Chondrocyte (in vitro differentiated cells): ENCODE measurements around the gene DNAL1. TPM values are rescaled to one million over a fixed set of nuclear protein-coding genes. Genes with fewer than 3 reads are reported as not detected.
A peak's percentile ranks its signal among the peaks of the same experiment; 100 is the strongest.

Experiments used
- DNase-seq: peaks from one replicate; pipeline ENCODE4 v3.0.0; 2021; ENCODE audit warnings: mixed read lengths, low spot score
- H3K27ac Mint-ChIP-seq: one replicate; pipeline ENCODE4 v1.8.0; 2021; ENCODE audit warnings: mild to moderate bottlenecking, moderate library complexity, mixed read lengths; ENCODE audit not compliant: unreplicated experiment
- H3K27me3 Mint-ChIP-seq: 2 replicates; pipeline ENCODE4 v1.8.0; 2021; ENCODE audit warnings: low read depth, mixed read lengths
- H3K36me3 Mint-ChIP-seq: 2 replicates; pipeline ENCODE4 v1.8.0; 2021; ENCODE audit warnings: low read depth, mixed read lengths
- H3K4me1 Mint-ChIP-seq: 2 replicates; pipeline ENCODE4 v1.8.0; 2021; ENCODE audit warnings: low read depth, mild to moderate bottlenecking, mixed read lengths
- H3K4me3 Mint-ChIP-seq: one replicate; pipeline ENCODE4 v1.8.0; 2021; ENCODE audit warnings: mild to moderate bottlenecking, moderate library complexity, mixed read lengths; ENCODE audit not compliant: unreplicated experiment
- H3K9me3 Mint-ChIP-seq: 2 replicates; pipeline ENCODE4 v1.8.0; 2021; ENCODE audit warnings: low read depth, mixed read lengths
- total RNA-seq: library from RNA; stranded (reverse); gene quantifications from 3 replicates; pipeline ENCODE4 v1.2.1, GENCODE V29; 2021
- TF ChIP-seq, protein P1 (sequence below): fragments of 200-600 bp; sonication (generic); IDR thresholded peaks from 2 replicates; pipeline ENCODE4 v1.5.0; 2021; ENCODE audit warnings: antibody characterized with exemption, mild to moderate bottlenecking, moderate library complexity

DNAL1 gene
- total RNA-seq, 1 donor from 2014 or later = 15.2 TPM

DNA sequence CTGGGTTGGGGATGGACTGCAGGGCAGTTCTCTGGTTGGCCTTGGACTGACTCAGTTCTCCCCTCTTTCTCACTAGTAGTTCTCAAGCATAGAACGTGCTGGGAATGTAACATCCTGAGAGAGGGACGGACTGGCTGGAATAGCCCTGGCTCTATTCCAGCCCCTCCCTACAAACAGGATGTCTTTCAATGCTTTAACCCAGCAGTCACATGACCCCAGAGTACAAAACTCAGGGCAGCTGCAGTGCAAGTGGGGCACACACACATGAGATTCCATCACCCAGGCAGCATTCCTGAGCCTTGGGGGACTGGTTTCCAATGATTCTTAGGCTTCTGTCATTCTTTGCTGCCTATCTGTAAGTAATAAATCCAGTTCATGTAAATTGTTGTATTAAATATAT, 34.1 kb upstream of the DNAL1 start:
- no peaks in the 10 kb centered on the region for H3K27me3 Mint-ChIP-seq
- no peak for DNase-seq
- TF ChIP-seq, protein P1, sequence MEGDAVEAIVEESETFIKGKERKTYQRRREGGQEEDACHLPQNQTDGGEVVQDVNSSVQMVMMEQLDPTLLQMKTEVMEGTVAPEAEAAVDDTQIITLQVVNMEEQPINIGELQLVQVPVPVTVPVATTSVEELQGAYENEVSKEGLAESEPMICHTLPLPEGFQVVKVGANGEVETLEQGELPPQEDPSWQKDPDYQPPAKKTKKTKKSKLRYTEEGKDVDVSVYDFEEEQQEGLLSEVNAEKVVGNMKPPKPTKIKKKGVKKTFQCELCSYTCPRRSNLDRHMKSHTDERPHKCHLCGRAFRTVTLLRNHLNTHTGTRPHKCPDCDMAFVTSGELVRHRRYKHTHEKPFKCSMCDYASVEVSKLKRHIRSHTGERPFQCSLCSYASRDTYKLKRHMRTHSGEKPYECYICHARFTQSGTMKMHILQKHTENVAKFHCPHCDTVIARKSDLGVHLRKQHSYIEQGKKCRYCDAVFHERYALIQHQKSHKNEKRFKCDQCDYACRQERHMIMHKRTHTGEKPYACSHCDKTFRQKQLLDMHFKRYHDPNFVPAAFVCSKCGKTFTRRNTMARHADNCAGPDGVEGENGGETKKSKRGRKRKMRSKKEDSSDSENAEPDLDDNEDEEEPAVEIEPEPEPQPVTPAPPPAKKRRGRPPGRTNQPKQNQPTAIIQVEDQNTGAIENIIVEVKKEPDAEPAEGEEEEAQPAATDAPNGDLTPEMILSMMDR = no peak
- H3K4me1 Mint-ChIP-seq = peaks cover 7% of the 10 kb centered on the region
- no peaks in the 10 kb centered on the region for H3K9me3 Mint-ChIP-seq
- no peak overlapping the region for H3K4me3 Mint-ChIP-seq
- no peaks in the 10 kb centered on the region for H3K36me3 Mint-ChIP-seq
- no peak overlapping the region for H3K27ac Mint-ChIP-seq

GRCh38 chr14:73612339-73613045, 32.3 kb upstream of the DNAL1 start, which contains the start of gene ACOT6:
Gene ACOT6 (plus strand): TSS chr14:73612517. CDS start chr14:73612572, 55 bp downstream.
- peaks cover 7% of the 10 kb centered on the region for H3K4me1 Mint-ChIP-seq
- no peaks in the 10 kb centered on the region for H3K36me3 Mint-ChIP-seq
- peak within 1 kb of the TSS; percentile 82 for H3K4me3 Mint-ChIP-seq
- peak; percentile 94 for DNase-seq
- H3K27me3 Mint-ChIP-seq = no peaks in the 10 kb centered on the region
- peak within 1 kb of the TSS; percentile 78 for H3K27ac Mint-ChIP-seq
- TF ChIP-seq, protein P1 = peak; percentile 20
- H3K9me3 Mint-ChIP-seq = no peaks in the 10 kb centered on the region

DNA sequence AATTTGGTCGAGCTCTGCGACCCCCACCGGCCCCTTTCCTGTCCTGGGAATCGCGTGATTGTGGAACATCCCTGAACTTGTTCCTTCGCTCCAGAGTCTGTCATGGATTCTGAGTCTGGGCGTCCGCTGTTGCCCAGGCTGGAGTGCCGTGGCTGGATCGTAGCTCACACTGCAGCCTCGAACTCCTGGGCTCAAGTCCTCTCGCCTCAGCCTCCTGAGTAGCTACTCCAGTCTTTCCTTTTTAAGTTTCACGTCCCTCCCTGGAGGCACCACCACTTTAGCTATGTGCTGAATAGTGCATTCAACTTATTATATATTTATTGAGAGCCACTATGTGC, 31.8 kb upstream of the DNAL1 start:
- no peak for DNase-seq
- Mint-ChIP-seq H3K4me3 (peak overlapping the region; percentile 82), H3K4me1 (peaks cover 7% of the 10 kb centered on the region), H3K27ac (peak overlapping the region; percentile 78), H3K9me3 (no peaks in the 10 kb centered on the region), H3K36me3 (no peaks in the 10 kb centered on the region), H3K27me3 (no peaks in the 10 kb centered on the region)
- TF ChIP-seq, protein P1 = no peak

DNA sequence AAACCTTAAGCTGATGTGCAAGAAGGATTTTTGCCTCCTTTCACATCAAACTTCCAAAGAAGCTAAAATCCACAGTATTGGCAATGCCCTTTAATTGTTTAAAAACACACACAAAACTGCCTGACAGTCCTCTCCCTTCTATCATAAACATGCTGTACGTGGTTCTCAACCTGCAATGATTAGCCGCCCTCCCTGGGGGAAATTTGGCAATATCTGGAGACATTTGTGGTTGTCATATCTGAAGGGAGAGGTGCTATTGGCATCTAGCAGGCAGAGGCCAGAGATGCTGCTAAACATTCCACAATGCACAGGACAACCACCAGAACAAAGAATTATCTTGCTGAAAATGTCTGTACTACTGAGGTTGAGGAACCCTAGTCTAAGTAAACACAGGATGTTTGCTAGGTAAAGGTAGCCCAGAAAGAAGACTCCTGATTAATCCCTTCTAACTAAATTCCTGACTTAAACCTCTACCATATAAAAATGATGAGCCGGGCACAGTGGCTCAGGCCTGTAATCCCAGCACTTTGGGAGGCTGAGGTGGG, 31.3 kb upstream of the DNAL1 start:
- TF ChIP-seq, protein P1 = no peak
- Mint-ChIP-seq H3K27me3 (no peaks in the 10 kb centered on the region), H3K36me3 (no peaks in the 10 kb centered on the region), H3K4me1 (peaks cover 7% of the 10 kb centered on the region), H3K9me3 (no peaks in the 10 kb centered on the region), H3K4me3 (peak overlapping the region; percentile 82), H3K27ac (peak overlapping the region; percentile 78)
- DNase-seq = no peak

GRCh38 chr14:73616831-73617230, 28.0 kb upstream of the DNAL1 start:
- TF ChIP-seq, protein P1 = no peak
- no peaks in the 10 kb centered on the region for H3K36me3 Mint-ChIP-seq
- H3K27ac Mint-ChIP-seq = no peak overlapping the region
- no peaks in the 10 kb centered on the region for H3K9me3 Mint-ChIP-seq
- H3K27me3 Mint-ChIP-seq = no peaks in the 10 kb centered on the region
- H3K4me1 Mint-ChIP-seq = peaks cover 7% of the 10 kb centered on the region
- no peak overlapping the region for H3K4me3 Mint-ChIP-seq
- DNase-seq = no peak
